ENCODE measurements around the gene SLC16A7.
A peak's percentile ranks its signal among the peaks of the same experiment; 100 is the strongest.

The SLC16A7 gene

DNA sequence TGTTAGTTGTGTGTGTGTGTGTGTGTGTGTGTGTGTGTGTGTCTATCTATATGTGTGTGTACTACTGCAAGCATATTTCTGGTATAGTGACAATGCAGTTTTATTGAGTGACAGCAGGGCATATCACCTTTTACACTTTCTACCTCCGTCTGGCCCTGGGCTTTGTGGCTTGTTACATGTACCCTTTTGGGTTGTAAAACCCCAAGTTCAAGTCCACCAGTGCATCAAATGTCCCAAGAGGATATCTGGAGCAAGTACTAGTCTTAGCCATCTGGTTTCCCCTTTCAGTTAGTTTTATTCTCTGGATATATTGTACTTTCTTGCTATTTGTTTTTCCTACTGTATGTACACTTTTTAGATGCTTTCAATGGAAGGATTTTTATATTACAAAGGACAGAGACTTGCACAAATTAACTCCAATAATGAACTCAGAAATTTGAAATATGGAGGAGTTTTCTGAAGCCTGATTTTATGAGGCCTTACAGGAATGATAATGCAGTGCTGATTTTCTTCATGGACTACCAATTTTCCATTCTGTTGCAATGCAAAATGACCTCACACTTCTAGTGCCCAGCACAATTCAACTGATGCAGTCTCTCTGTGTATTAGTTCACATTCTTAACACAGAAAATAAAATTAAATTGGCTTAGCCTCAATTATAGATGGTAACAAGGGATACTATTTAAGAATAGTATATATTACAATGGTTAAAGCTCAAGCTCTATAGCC, 29.1 kb downstream of the SLC16A7 start:
- no peak for DNase-seq (ENCODE audit: low read depth)

DNA sequence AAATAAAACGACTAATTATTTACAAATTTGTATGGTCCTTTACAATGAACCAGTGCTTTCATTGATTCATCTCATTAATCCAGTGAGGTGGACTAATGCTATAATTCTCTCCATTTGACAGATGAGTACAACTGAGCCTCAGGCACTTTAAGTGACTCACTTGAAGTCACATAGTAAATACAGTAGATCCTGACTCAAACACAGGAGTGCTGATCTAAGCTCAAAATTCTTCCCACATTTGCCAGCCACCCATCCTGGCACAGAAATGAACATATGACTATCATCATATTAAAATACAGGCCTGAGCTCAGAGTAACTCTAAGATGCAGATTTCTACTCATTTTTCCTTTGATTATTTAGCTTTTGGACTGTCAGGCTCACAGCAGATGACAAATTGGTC, 30.6 kb downstream of the SLC16A7 start:
- DNase-seq (ENCODE audit: low read depth), result no peak

DNA sequence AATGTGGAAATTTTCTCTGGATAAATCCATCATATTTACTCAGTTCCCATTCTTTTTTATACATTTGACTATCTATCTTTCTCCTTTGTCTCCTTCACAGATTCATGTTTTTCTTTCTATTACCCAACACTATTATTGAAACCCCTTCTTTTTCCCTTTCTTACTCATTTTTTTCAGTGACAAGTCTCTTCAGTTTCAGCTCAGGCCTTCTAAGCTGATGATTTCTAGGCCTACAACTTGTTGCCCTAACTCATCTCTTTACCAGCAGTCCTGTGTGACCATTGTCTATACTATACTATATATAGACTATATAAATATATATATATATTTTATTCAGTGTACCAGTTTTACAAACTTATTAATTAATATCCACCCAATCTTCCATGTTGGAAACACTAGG, 31.8 kb downstream of the SLC16A7 start:
- no peak for DNase-seq (ENCODE audit: low read depth)

DNA sequence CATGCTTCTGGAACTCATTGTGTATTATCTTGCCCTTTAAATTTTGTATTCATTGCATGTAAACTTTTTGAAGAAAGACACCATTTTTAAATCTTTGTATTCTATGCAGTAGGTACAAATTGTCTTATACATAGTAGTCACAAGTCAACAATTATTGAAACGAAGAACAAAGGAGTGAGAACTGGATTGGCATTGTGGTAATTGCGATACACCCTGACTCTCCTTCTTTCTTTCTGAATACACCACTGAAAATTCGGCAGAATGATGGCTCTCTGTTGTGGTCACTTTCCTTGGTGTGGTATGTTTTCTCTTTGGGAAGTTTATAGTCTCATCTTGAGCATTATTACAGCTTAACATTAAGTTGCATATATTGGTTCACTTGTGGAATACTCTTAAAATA, 34.1 kb downstream of the SLC16A7 start:
- DNase-seq (ENCODE audit: low read depth), result no peak

DNA sequence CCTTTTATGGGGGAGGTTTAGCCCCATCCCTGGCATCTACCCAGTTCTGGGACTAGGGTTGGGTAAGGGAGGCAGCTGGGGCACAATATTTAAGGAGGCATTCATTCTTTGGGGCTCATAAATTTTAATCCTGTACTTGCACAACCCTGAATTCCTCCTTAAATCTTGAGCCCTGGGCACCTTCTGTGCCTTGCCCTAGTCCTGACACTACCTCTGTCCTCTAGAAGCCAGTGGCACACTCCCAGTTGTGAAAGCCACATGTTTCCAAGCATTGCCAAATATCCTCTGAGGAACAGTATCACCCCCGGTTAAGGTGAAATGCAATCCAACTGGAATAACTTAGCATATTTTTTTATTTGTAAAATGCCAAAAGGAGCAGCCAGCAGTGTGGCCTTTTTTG, 36.6 kb downstream of the SLC16A7 start:
- DNase-seq (ENCODE audit: low read depth), result no peak

DNA sequence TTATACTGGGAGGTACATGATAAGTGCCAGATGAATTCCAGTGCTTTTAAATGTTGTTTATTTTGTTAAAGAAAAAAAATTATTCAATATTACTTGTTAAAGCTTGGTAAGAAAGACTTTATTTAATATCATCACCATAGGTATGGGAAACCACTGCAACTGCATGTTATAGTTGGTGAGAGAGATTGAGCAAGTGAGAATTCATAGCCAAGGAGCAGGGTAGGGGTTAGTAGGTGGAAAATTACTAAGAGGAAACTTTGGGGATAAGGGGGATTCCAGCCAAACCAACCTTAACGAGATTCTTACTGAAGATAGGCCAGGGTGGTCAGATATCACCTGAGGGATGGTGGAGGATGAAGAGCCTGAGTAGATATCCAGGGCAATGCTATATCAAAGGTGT, 38.4 kb downstream of the SLC16A7 start:
- no peak for DNase-seq (ENCODE audit: low read depth)

DNA sequence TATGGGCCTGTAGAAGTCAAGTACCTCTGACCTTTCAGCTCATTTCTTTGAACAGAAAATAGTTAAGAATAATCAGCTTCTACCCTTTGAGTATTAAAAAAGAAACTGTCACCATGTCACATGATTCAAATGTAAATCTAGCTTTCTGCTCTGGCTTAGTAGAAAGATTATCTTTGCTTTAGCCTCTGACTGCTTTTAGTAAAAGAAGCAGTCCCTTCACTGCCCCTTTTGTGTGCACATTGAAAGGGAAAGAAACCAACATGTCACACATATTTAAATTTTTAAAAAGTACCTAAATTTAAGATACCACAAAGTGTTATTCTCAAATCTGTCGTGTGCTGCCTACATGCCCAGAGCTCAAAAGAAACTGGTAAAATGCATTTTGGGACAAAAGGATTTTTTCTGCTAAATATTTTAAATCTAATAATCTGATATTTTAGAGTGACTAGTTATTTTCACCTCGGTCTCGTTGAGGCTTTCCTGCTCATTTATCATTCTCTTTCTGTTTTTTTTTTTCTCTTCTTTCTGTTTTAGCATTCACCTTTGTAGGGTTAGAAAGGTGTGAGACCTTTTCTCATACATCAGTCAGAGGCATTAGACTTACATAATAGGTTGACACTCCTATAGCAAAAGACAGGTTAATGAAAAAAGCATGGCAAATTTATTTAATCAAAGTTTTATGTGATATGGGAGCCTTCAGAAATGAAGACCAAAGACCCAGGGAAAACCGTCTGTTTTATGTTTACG, 41.3 kb downstream of the SLC16A7 start:
- DNase-seq (ENCODE audit: low read depth), result no peak

DNA sequence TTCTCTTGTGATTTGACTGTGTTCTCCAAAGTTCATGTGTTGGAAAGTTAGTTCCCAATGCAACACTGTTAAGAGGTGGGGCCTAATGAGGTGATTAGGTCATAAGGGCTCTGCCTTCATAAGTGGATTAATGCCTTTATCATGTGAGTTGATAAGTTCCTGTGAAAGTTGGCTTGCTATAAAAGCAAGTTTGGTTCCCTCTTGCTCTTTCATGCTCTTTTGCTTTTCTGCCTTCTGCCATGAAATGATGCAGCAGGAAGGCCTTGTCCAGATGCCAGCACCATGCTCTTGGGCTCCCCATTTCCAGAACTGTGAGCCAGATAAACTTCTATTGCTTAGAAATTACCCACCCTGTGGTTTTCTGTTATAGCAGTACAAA, 41.9 kb downstream of the SLC16A7 start:
- no peak for DNase-seq (ENCODE audit: low read depth)

DNA sequence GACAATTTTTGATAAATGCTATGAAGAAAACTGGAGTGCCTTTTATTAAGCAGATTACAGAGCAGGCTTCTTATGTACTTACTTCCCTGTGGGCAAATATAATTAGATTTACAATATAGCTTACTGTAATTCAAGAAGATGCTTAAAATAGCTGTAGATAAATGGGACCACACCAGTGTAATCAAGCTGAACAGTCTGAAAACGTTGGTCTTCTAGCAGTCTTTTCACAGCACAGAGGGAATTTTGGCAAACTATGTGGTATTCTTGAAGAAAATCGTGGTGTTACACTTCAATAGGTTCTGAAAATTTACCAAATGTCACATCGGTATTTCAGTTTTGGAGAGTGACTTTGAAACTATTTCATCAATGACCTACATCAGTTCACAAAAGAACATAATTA, 47.7 kb downstream of the SLC16A7 start:
- no peak for DNase-seq (ENCODE audit: low read depth)

DNA sequence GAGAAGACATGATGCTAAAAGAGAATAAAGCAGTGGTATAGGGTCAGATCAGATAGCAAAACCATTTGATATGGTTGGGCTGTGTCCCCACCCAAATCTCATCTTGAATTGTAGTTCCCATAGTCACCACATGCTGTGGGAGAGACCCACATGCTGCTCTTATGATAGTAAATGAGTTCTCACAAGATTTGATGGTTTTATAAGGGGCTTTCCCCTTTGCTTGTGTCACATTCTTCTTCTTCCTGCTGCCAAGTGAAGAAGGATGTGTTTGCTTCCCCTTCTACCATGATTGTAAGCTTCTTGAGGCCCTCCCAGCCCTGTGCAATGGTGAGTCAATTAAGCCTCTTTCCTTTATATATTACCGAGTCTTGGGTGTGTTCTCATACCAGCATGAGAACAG, 49.4 kb downstream of the SLC16A7 start:
- no peak for DNase-seq (ENCODE audit: low read depth)

DNA sequence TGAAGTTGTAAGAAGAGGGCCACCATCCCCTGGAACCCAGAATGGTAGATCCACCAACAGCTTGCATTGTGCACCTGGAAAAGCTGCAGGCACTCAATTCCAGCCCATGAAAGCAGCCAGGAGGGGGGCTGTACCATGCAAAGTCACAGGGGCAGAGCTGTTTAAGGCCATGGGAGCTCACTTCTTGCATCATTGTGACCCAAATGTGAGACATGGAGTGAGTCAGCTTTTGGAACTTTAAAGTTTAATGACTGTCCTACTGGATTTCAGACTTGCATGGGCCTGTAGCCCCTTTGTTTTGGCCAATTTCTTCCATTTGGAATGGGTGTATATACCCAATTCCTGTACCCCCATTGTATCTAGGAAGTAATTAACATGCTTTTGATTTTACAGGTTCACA, 50.8 kb downstream of the SLC16A7 start:
- no peak for DNase-seq (ENCODE audit: low read depth)

DNA sequence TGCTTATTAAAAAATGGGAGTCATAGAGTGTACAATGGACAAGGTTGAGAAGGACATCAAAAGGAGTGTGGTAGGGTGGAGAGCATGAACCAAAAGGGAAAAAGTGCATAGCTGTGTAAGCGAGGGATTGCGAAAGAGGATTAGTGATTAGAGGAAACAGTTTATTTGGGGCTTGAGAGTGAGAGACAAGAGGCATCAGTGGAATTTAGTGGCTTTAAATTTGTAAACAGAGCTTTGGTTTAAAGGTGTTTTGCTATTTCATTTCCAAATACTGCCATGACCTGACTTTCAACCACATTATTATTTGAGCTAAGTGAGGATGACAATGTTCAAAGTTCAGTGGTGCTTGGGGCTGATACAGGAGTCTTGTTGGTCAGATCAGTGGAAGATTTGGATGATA, 53.4 kb downstream of the SLC16A7 start:
- no peak for DNase-seq (ENCODE audit: low read depth)

DNA sequence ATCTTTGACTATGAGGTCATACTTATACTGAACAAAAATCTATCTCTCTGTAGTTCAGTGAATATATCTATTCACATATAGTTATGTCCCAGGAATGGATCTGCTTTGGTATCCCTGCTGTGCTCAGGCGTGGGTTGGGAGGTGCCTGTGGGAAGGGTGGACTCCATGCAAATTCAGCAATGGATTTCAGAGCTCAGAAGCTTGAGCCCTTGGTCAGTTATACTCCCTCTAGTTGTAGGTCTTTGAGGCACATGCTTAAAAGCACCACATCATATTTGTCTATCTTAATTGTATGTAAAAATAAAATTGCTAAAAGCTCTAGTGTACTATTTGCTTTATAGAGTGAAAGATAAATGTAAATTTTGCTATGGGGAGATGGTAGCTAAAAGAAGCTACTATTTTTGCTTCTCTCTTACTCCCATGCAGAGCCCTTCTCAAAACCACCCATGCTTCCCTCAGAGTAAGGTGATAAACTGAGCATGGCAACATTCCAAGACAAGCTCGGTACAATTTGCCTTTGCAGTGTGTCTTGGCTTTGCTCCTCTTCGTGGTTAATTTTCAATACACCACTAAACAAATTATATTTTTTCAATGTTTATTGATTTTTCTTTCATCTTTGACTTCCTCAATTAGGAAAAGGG, 54.9 kb downstream of the SLC16A7 start:
- no peak for DNase-seq (ENCODE audit: low read depth)

DNA sequence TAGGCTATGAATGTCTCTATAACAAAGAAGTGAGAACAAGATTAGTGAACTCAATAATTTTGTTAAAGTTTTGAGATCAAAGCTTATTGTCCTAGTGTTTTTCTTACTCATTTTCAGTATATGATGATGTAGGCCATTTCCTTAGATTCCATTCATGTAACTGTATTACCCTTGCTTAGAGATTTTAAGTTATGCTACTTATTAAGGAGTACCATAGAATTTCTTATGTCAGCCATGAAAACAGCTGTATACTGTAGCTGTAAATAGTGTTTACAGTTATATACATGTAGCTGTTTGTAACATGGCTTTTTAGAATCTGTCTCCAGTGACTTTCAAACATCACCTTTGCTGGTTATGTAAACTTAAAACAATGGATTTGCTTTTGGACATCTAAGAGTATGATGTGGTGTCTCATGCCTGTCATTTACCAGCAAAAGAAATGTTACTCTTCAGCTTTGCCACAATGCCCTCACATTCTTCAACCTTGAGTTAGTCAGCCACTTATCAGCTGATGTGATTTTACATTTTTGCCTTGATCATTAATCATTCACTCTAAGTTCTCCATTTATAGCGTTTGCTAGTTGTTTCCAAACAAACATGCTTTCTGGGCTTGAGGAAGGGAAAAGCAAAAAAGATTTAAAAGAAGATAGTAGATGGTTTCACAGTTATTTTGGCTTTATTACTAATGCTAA, 55.5 kb downstream of the SLC16A7 start:
- DNase-seq (ENCODE audit: low read depth), result peak; percentile 24

DNA sequence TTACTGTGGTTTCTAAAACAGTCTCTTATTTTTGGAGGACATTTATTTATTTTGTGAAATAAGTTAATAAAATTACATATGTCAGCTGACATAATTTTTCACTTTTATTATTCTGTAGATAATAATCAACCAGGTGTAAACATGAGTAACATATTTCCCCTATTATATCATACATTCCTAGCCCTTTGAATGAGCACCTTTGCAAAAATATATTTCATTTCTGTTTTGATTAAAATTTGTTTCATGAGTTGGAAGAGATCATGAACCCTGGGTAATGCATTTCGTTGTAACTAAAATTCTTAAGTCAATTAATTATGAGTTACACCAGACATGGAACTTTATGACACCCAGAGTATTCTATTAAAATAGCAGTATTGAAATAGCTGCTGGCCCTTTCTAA, 56.3 kb downstream of the SLC16A7 start:
- DNase-seq (ENCODE audit: low read depth), result no peak

DNA sequence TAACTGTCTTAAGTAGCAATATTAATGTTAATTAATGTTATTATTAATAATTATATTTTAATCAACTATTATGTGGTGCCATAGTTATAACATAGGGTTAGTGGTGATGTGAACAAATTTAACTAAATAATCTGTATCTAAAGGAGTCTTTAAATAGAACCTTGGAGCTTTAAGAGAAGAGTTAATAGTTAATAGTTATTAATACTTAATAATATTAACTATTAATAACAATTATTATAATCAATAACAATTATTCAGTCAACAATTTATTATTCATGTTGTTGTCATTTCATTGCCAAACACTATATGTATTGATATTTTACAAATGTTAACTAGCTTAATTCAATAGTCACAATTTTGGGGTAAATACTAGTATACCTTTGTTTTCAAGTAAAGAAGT, 58.2 kb downstream of the SLC16A7 start:
- DNase-seq (ENCODE audit: low read depth), result no peak

DNA sequence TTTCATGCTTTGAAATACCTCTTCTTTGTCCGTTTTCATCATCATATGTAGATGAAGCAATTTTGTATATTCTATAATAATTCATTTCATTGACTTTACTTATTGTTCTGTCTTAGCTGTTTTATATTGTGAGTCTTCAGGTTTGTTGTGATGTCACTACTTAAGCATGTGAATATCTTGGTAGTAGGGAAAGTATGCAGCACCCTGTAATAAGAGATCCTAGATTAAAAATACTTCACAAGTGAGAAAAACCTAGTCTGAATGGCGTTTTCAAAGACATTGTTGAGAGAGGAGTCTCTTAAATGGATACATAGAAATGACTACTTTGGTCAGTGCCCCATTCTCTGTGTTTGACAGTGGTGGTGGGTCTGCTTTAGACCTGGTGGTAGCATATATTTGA, 61.4 kb downstream of the SLC16A7 start:
- DNase-seq (ENCODE audit: low read depth), result peak; percentile 52

DNA sequence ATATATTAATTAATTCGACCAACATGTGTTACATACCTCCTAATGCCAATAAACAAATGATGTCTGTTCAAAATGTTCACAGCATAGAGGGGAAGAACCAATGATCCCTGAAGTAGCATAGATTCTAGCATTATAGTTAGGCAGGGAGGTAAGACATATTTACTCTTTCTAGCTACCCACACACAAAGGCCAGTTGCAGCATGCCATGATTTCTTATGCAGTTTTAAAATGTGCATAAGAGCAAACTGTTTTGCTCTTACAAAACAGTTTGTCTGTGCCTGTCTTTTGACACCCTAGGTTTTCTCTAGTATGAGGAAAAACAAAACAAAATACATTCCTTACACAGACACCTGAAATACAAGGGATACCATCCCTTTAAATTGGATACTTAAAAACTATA, 61.9 kb downstream of the SLC16A7 start:
- DNase-seq (ENCODE audit: low read depth), result no peak

DNA sequence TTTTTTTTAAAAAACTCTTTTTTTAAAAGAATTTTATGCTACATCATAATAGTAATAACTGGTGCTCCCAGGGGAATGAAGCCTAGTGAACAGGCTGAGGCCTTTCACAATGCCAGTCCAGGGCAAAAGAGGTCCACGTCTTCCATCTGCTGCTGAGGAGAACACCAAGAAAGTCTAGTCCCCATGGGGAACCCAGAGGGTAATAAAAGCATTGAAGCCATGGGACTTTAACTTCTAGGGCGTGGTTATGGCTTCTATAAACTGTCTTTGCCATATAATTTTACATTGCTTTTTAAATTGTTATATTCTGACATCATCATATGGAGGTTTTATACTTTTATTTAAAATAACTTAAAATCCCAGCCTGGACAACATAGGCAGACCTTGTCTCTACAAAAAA, 64.3 kb downstream of the SLC16A7 start:
- DNase-seq (ENCODE audit: low read depth), result no peak

DNA sequence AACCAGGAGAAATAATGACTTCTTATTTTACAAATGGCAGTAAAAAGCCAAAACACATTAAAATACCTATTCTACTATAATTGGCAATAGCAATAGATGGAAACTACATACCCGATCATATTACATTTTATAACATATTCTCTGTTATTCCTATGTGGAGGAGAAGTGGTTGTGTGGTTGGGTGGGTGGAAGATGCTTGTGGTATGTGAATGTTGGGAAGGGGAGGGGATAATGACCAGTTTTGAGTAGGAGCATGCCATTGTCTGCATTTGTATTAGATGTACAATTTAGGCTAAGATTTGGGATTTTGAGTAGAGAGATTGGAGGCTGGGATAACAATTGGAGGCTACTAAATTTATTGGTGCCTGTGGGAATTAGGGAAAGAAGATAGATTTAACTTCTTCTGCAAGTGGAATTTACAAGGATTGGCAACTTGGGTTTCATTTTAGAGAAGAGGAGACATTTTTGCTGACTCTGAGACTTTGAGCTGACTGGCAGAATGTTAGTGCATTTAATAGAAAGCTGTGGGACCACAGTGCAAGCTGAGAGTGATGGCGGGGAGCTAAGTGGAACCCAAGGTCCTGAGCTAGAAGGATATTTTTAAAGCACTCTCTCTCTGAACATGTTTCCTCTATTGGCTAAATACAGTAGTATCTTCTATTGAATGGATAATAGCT, 65.2 kb downstream of the SLC16A7 start:
- no peak for DNase-seq (ENCODE audit: low read depth)

DNA sequence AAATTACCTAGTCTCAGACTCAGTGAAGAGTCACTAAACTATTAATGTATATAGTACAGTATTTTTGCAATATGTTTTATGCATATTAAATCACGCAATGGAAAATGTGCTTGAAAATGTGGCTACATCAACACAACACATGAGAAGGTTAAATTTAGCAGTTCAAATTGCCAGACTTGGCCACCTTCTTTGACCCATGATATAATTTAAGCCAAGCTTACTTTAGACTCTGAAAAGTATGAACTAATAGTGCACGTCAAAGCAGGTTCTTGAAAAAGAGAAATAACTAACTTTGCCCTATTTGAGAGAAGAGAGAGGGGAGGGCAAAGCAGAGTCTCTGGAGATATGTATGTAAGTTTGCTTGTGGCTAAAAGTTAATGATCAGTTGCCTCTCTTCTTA, 68.7 kb downstream of the SLC16A7 start:
- DNase-seq (ENCODE audit: low read depth), result no peak

DNA sequence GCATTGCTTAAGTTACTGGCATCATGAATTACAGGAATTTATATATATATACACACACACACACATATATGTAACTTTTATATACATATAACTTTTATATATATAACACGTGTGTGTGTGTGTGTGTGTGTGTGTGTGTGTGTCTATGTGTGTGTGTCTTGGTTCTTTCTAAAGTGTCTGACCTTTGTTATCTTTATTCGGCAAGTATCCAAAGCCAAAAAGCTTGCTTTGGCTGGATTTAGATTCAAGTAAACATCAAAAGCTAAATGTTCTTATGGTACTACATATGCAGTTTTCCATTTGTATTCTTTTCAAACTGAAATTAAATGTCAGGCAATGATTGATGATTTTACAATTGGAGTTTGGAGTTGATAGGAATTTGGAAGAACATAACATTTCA, 69.9 kb downstream of the SLC16A7 start:
- DNase-seq (ENCODE audit: low read depth), result no peak
